Keratinocyte (primary cell): Measurements from ENCODE around the gene AIRE.

Source experiments
- EZH2 ChIP-seq: IDR thresholded peaks from one replicate; pipeline ENCODE4 v1.6.1; 2012; ENCODE audit warnings: inconsistent platforms, mild to moderate bottlenecking, low read length, moderate library complexity
- TF ChIP-seq, protein P1 (sequence below), 3 experiments: IDR thresholded peaks in 1 of 3; conservative IDR thresholded peaks in 1 of 3; optimal IDR thresholded peaks in 1 of 3; 2 replicates in 2 of 3; 3 replicates in 1 of 3; pipeline versions ENCODE3 to v1.5.1; 2011; ENCODE audit warnings: low read length in 3 of 3, mild to moderate bottlenecking in 3 of 3, moderate library complexity in 2 of 3, control low read depth in 1 of 3, inconsistent platforms in 1 of 3; ENCODE audit not compliant: insufficient read depth in 2 of 3; ENCODE audit errors: extremely low read depth in 1 of 3

DNA sequence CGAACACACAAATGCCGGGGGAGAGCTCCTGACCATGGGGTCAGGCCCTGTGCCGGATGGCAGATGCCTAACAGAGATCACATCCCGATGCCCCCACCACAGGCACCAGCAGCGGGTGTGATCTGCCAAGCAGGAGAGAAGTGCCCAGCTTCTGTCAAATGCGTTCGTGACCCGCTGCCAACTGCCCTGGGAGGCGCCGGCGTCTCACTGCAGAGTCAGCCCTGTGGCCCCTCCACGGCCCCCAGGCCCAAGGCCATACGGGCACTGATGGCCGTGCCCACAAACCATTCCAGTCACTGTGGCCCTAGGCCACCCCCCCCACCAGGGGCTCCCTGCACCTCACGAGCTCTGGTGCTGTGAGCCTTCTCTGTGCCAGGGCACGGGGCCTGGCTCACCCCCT is 45.5 kb downstream of the AIRE start:
- TF ChIP-seq, protein P1, sequence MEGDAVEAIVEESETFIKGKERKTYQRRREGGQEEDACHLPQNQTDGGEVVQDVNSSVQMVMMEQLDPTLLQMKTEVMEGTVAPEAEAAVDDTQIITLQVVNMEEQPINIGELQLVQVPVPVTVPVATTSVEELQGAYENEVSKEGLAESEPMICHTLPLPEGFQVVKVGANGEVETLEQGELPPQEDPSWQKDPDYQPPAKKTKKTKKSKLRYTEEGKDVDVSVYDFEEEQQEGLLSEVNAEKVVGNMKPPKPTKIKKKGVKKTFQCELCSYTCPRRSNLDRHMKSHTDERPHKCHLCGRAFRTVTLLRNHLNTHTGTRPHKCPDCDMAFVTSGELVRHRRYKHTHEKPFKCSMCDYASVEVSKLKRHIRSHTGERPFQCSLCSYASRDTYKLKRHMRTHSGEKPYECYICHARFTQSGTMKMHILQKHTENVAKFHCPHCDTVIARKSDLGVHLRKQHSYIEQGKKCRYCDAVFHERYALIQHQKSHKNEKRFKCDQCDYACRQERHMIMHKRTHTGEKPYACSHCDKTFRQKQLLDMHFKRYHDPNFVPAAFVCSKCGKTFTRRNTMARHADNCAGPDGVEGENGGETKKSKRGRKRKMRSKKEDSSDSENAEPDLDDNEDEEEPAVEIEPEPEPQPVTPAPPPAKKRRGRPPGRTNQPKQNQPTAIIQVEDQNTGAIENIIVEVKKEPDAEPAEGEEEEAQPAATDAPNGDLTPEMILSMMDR (optimal IDR thresholded peaks at IDR 0.05 in 1 of 3, IDR thresholded peaks at IDR 0.05 in 1 of 3, conservative IDR thresholded peaks at IDR 0.05 in 1 of 3; ENCODE audit: extremely low read depth in 1 of 3, insufficient read depth in 2 of 3, low read length in 3 of 3), result no peak
- no peak for TF ChIP-seq EZH2
